Small intestine (tissue), 7 donors: Measurements from ENCODE around the gene PLEKHA4. TPM values are rescaled to one million over a fixed set of nuclear protein-coding genes. Genes with fewer than 3 reads are reported as not detected.
"Not testable (repeated sequence)": the region's sequence is repeated elsewhere in the genome, so short reads cannot be mapped to it uniquely, and the experiment has no call there.

ENCODE experiments used
- DNase-seq, 2 donors: peaks; one replicate each; pipeline versions ENCODE4 v3.0.0 to v3.0.0-alpha.2; 2013
- FAIRE-seq: peaks from 2 replicates; lab custom pipeline; 2012; peaks lifted over from hg19 to GRCh38; lab: Jason Lieb, UNC
- H3K27ac ChIP-seq, 3 donors: one replicate each; pipeline ENCODE4 v1.5.1; 2013; ENCODE audit warnings: low read length in 2 of 3, mild to moderate bottlenecking in 2 of 3, control low read depth in 1 of 3, inconsistent platforms in 1 of 3, low read depth in 1 of 3, moderate library complexity in 1 of 3
- H3K27me3 ChIP-seq, 3 donors: one replicate each; pipeline ENCODE4 v1.6.1; 2013; ENCODE audit warnings: low read length in 3 of 3, inconsistent platforms in 1 of 3; ENCODE audit not compliant: control insufficient read depth in 3 of 3, insufficient read depth in 3 of 3
- H3K36me3 ChIP-seq, 3 donors: one replicate each; pipeline ENCODE4 v1.6.1; 2013; ENCODE audit warnings: low read length in 3 of 3, inconsistent platforms in 1 of 3, low read depth in 1 of 3, mild to moderate bottlenecking in 1 of 3, moderate library complexity in 1 of 3; ENCODE audit not compliant: control insufficient read depth in 3 of 3, insufficient read depth in 2 of 3
- H3K4me1 ChIP-seq, 3 donors: one replicate each; pipeline ENCODE4 v1.6.1; 2013; ENCODE audit warnings: low read length in 2 of 3, inconsistent platforms in 1 of 3, low read depth in 1 of 3, mild to moderate bottlenecking in 1 of 3, moderate library complexity in 1 of 3; ENCODE audit not compliant: control insufficient read depth in 3 of 3, insufficient read depth in 2 of 3
- H3K4me3 ChIP-seq, 3 donors: one replicate each; pipeline ENCODE4 v1.5.1; 2013; ENCODE audit warnings: low read length in 3 of 3, control low read depth in 1 of 3, inconsistent platforms in 1 of 3, low read depth in 1 of 3, mild to moderate bottlenecking in 1 of 3, moderate library complexity in 1 of 3
- H3K9me3 ChIP-seq, 2 donors: one replicate each; pipeline ENCODE4 v1.6.1; 2013; ENCODE audit warnings: low read depth in 1 of 2, low read length in 1 of 2; ENCODE audit not compliant: control insufficient read depth in 2 of 2, insufficient read depth in 1 of 2
- WGBS, 3 donors: extraction: QIAGEN DNeasy Blood & Tissue Kit; methylation state at CpG; one replicate each; pipeline ENCODE4 v1.1.7; 2013; 5-methylcytosine and 5-hydroxymethylcytosine counted together
- polyA plus RNA-seq, 4 donors: library from polyadenylated mRNA; stranded (reverse) in 3 of 4; unstranded in 1 of 4; fragments of 200-250 nt in 3 of 4; fragments of 120-200 nt in 1 of 4; gene quantifications; one replicate each; pipeline versions ENCODE4 v1.2.1 to v1.2.3, GENCODE V29; 2013
- donor health status: healthy with polysubstance abuse.
- donor health status: control.
- donor health status: control.
- donor health status: Bipolar disorder and iron deficiency.
- donor health status: healthy.

The PLEKHA4 gene
- polyA plus RNA-seq, 4 donors, result 4.0 to 20.3 (median 12.8) TPM

DNA sequence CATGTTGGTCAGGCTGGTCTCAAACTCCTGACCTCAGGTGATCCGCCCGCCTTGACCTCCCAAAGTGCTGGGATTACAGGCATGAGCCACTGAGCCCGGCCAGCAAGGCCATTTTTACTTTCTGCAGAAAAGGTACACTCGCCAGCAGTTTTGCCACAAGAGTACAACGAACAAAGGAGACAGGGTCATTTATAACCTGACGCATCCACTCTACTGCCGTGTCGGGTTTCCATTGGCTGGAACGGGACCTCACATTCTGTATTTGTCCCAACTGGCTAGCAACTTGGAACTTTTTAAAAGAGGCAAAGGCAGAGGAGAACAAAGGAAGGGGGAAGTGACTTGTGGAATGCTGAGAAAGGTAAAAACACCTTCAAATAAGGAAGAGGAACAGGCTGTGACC is 81.1 kb downstream of the PLEKHA4 start:
- not testable (repeated sequence) for FAIRE-seq, DNase-seq, H3K36me3 ChIP-seq, H3K4me3 ChIP-seq, H3K27ac ChIP-seq, H3K4me1 ChIP-seq, H3K9me3 ChIP-seq, H3K27me3 ChIP-seq
- 87 to 89% (median 88%) methylated on average over 9 of the region's 9 CpGs for WGBS, 3 donors

Other genes starting within 250 kb of the PLEKHA4 start
- 1,000 to 10,000 TPM; 2,041 to 3,184 (median 2,596) TPM for gene RPL18, start 249.4 kb downstream of the PLEKHA4 start, polyA plus RNA-seq
- gene SPHK2, start 249.1 kb downstream of the PLEKHA4 start, polyA plus RNA-seq, result 10 to 100 TPM; 22.1 to 85.7 (median 49.9) TPM
- 10 to 100 TPM in 3 of 4 donors, 1 to 10 TPM in 1; 7.1 to 40.3 (median 23.9) TPM for gene DBP, start 231.2 kb downstream of the PLEKHA4 start, polyA plus RNA-seq
- gene CA11, start 222.4 kb downstream of the PLEKHA4 start, polyA plus RNA-seq, result 10 to 100 TPM in 1 of 4 donors, 1 to 10 TPM in 3; 3.8 to 21.2 (median 6.5) TPM
- under 1 TPM in 2 of 4 donors, not detected in 2; 0.24 to 0.32 TPM for gene NTN5, start 195.6 kb downstream of the PLEKHA4 start, polyA plus RNA-seq
- 100 to 1,000 TPM in 3 of 4 donors, 10 to 100 TPM in 1; 64.8 to 201 (median 117) TPM for gene FUT2, start 172.6 kb downstream of the PLEKHA4 start, polyA plus RNA-seq
- gene MAMSTR, start 148.9 kb downstream of the PLEKHA4 start, polyA plus RNA-seq, result 1 to 10 TPM in 2 of 4 donors, under 1 TPM in 1, not detected in 1; 0.89 to 7.7 (median 1.1) TPM
- 10 to 100 TPM in 1 of 4 donors, 1 to 10 TPM in 3; 1.3 to 13.5 (median 4.1) TPM for gene RASIP1, start 128.0 kb downstream of the PLEKHA4 start, polyA plus RNA-seq
- gene IZUMO1, start 121.7 kb downstream of the PLEKHA4 start, polyA plus RNA-seq, result under 1 TPM in 2 of 4 donors, not detected in 2; 0.31 to 0.45 TPM
- gene FUT1, start 116.0 kb downstream of the PLEKHA4 start, polyA plus RNA-seq, result 1 to 10 TPM in 2 of 4 donors, under 1 TPM in 2; 0.22 to 7.8 (median 1.1) TPM
- under 1 TPM in 1 of 4 donors, not detected in 3; 0.09 TPM for gene FGF21, start 113.1 kb downstream of the PLEKHA4 start, polyA plus RNA-seq
- 10 to 100 TPM; 16.2 to 70.9 (median 30.2) TPM for gene BCAT2, start 57.6 kb downstream of the PLEKHA4 start, polyA plus RNA-seq
- 100 to 1,000 TPM in 1 of 4 donors, 10 to 100 TPM in 1, 1 to 10 TPM in 1, not detected in 1; 4.4 to 102 (median 11.6) TPM for gene HSD17B14, start 32.1 kb downstream of the PLEKHA4 start, polyA plus RNA-seq
- gene PPP1R15A, start 3.8 kb upstream of the PLEKHA4 start, polyA plus RNA-seq, result 10 to 100 TPM; 52.8 to 73.0 (median 60.6) TPM
- under 1 TPM in 2 of 4 donors, not detected in 2; 0.10 to 0.38 TPM for gene TULP2, start 30.1 kb upstream of the PLEKHA4 start, polyA plus RNA-seq
- 100 to 1,000 TPM; 102 to 359 (median 228) TPM for gene NUCB1, start 31.7 kb upstream of the PLEKHA4 start, polyA plus RNA-seq
- 10 to 100 TPM in 2 of 4 donors, 1 to 10 TPM in 2; 2.9 to 36.2 (median 13.8) TPM for gene DHDH, start 65.1 kb upstream of the PLEKHA4 start, polyA plus RNA-seq
- gene BAX, start 86.3 kb upstream of the PLEKHA4 start, polyA plus RNA-seq, result 100 to 1,000 TPM; 138 to 199 (median 162) TPM
- gene FTL, start 96.7 kb upstream of the PLEKHA4 start, polyA plus RNA-seq, result 1,000 to 10,000 TPM; 4,142 to 9,292 (median 8,268) TPM
- gene GYS1, start 124.7 kb upstream of the PLEKHA4 start, polyA plus RNA-seq, result 10 to 100 TPM; 16.2 to 40.0 (median 25.0) TPM
- gene RUVBL2, start 125.3 kb upstream of the PLEKHA4 start, polyA plus RNA-seq, result 100 to 1,000 TPM in 1 of 4 donors, 10 to 100 TPM in 3; 45.4 to 108 (median 57.3) TPM
- 10 to 100 TPM in 1 of 4 donors, 1 to 10 TPM in 2, under 1 TPM in 1; 0.12 to 40.5 (median 5.2) TPM for gene LHB, start 148.5 kb upstream of the PLEKHA4 start, polyA plus RNA-seq
- gene CGB3, start 155.7 kb upstream of the PLEKHA4 start, polyA plus RNA-seq, result not detected
- gene CGB2, start 163.3 kb upstream of the PLEKHA4 start, polyA plus RNA-seq, result not detected
- gene CGB1, start 168.3 kb upstream of the PLEKHA4 start, polyA plus RNA-seq, result not detected
- under 1 TPM in 1 of 4 donors, not detected in 3; 0.09 TPM for gene CGB5, start 175.2 kb upstream of the PLEKHA4 start, polyA plus RNA-seq
- not detected for gene CGB8, start 180.5 kb upstream of the PLEKHA4 start, polyA plus RNA-seq
- gene CGB7, start 189.1 kb upstream of the PLEKHA4 start, polyA plus RNA-seq, result under 1 TPM in 2 of 4 donors, not detected in 2; 0.03 to 0.13 TPM
- under 1 TPM in 1 of 4 donors, not detected in 3; 0.34 TPM for gene NTF4, start 196.2 kb upstream of the PLEKHA4 start, polyA plus RNA-seq
- under 1 TPM in 1 of 4 donors, not detected in 3; 0.03 TPM for gene KCNA7, start 204.1 kb upstream of the PLEKHA4 start, polyA plus RNA-seq
- 100 to 1,000 TPM; 159 to 237 (median 223) TPM for gene SNRNP70, start 216.8 kb upstream of the PLEKHA4 start, polyA plus RNA-seq
- 10 to 100 TPM in 2 of 4 donors, 1 to 10 TPM in 2; 7.7 to 21.9 (median 14.5) TPM for gene LIN7B, start 245.8 kb upstream of the PLEKHA4 start, polyA plus RNA-seq